Panc1 (cell line): Measurements from ENCODE around the gene CXorf65. TPM values are rescaled to one million over a fixed set of nuclear protein-coding genes. Genes with fewer than 3 reads are reported as not detected.
A peak's percentile ranks its signal among the peaks of the same experiment; 100 is the strongest.

Experiments used
- ATAC-seq: fragments of 200-7000 bp; cut with Tn5 transposase; 2 replicates; pipeline ENCODE4 v1.9.1; 2020; ENCODE audit warnings: mild to moderate bottlenecking, moderate library complexity
- BruUV-seq: library from RNA; stranded (reverse); fragments of 400-500 nt; replicated peaks from 2 replicates; lab custom pipeline; 2021; lab: Mats Ljungman, UMichigan
- CTCF ChIA-PET: fragments of 300-600 bp; sonication (Branson Sonifier 250); formaldehyde crosslinking; loops from one replicate; lab custom pipeline; 2022; ENCODE audit warnings: antibody characterized with exemption; lab: Charles Lee
- POLR2A ChIA-PET: fragments of 300-600 bp; sonication (Branson Sonifier 250); formaldehyde crosslinking; loops from one replicate; lab custom pipeline; 2022; ENCODE audit warnings: antibody characterized with exemption; lab: Charles Lee
- DNase-seq: peaks from one replicate; pipeline ENCODE4 v3.0.0-alpha.2; 2010; ENCODE audit warnings: low read depth, low spot score
- H3K27ac ChIP-seq: 2 replicates; pipeline ENCODE4 v1.5.1; 2011; ENCODE audit warnings: mild to moderate bottlenecking, low read length, inconsistent platforms
- H3K27me3 ChIP-seq: fragments of 200-500 bp; sonication (Bioruptor generic); 2 replicates; pipeline ENCODE4 v1.6.0; 2014; ENCODE audit warnings: low read length, inconsistent platforms; ENCODE audit not compliant: control insufficient read depth, insufficient read depth
- H3K36me3 ChIP-seq: fragments of 200-500 bp; sonication (Bioruptor generic); 2 replicates; pipeline ENCODE4 v1.5.1; 2014; ENCODE audit warnings: inconsistent platforms, mild to moderate bottlenecking, low read length, moderate library complexity; ENCODE audit not compliant: control insufficient read depth, insufficient read depth
- H3K4me1 ChIP-seq: 2 replicates; pipeline ENCODE4 v1.5.1; 2011; ENCODE audit warnings: inconsistent platforms, mild to moderate bottlenecking, low read length, moderate library complexity; ENCODE audit not compliant: control insufficient read depth, insufficient read depth
- H3K4me3 ChIP-seq, 2 experiments: 2 replicates each; pipeline ENCODE4 v1.5.1; 2011 to 2012; ENCODE audit warnings: low read depth in 2 of 2, low read length in 2 of 2, mild to moderate bottlenecking in 2 of 2, inconsistent platforms in 1 of 2, moderate library complexity in 1 of 2
- H3K9me3 ChIP-seq: fragments of 200-500 bp; sonication (Bioruptor generic); 2 replicates; pipeline ENCODE4 v1.5.1; 2014; ENCODE audit warnings: low read depth, mild to moderate bottlenecking, inconsistent platforms, low read length, moderate library complexity; ENCODE audit not compliant: control insufficient read depth, insufficient read depth
- POLR2AphosphoS5 ChIP-seq: IDR thresholded peaks from 2 replicates; pipeline ENCODE4 v1.6.1; 2012; ENCODE audit warnings: mild to moderate bottlenecking, low read depth, low read length, moderate library complexity
- SIN3A ChIP-seq: IDR thresholded peaks from 2 replicates; pipeline ENCODE4 v1.6.1; 2012; ENCODE audit warnings: low read depth, mild to moderate bottlenecking, low read length, moderate library complexity, borderline replicate concordance; ENCODE audit not compliant: insufficient read depth
- TCF7L2 ChIP-seq: IDR thresholded peaks from 2 replicates; pipeline ENCODE4 v1.6.1; 2011; ENCODE audit warnings: mild to moderate bottlenecking, low read depth, low read length, inconsistent platforms
- in situ Hi-C: cut with HindIII; loops from 2 replicates; pipeline ENCODE4 v1.10.0; 2016; ENCODE audit warnings: low sequenced_read_pairs, low pct_unique_long_range_greater_than_20kb
- intact Hi-C: fragments of 100-400 bp; cut with micrococcal nuclease; formaldehyde crosslinking; loops from one replicate; pipeline ENCODE4 v1.10.0; 2022; ENCODE audit not compliant: unreplicated experiment
- total RNA-seq: library from RNA; stranded (reverse); gene quantifications from one replicate; pipeline ENCODE4 v1.2.1, GENCODE V29; 2021; ENCODE audit not compliant: unreplicated experiment
- TF ChIP-seq, protein P1 (sequence below), 2 experiments: IDR thresholded peaks; 2 replicates each; pipeline ENCODE4 v1.6.1; 2011 to 2012; ENCODE audit warnings: low read depth in 2 of 2, control low read depth in 1 of 2, low read length in 1 of 2, mild to moderate bottlenecking in 1 of 2, moderate library complexity in 1 of 2; ENCODE audit not compliant: insufficient read depth in 1 of 2
- TF ChIP-seq, protein P2 (sequence below): fragments of 450-650 bp; IDR thresholded peaks from 2 replicates; pipeline ENCODE4 v1.5.1; 2017; ENCODE audit warnings: mild to moderate bottlenecking

The CXorf65 gene
- total RNA-seq, 1 experiment from 2014 or later: not detected

DNA sequence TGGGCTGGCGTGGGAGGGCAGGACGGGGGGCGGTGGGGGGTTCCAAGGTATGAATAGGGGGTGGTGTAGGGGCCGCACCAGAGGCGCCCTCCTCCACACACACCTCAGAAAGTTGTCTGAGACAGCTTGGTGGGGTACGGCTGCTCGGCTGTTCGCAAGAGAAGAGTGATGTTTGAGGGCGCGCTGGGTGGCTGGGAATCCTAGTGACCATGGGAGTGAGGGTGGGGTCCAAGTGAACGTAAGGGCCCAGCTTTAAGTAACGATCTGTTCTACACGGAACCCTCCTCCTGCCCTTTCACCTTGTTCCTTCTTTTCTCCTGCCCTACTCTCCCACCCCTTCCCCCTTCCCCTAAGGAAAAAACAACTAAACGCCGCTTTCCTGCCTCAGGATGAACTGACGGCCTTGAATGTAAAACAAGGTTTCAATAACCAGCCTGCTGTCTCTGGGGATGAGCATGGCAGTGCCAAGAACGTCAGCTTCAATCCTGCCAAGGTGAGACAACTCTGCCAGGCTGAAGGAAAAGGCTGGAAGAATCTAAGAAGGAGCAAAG, 12.5 kb upstream of the CXorf65 start:
- Histone ChIP-seq H3K4me1 (peaks cover 5% of the 10 kb centered on the region), H3K27ac (peak overlapping the region; percentile 81), H3K27me3 (no peaks in the 10 kb centered on the region), H3K9me3 (no peaks in the 10 kb centered on the region), H3K36me3 (peaks cover 3% of the 10 kb centered on the region), H3K4me3 (peak overlapping the region; percentile 75 to 81)
- in situ Hi-C loops (no loop called here), intact Hi-C loops (no loop called here)
- ChIA-PET POLR2A (no interaction called here), CTCF (no interaction called here)
- no peak for TF ChIP-seq TCF7L2
- no peak for TF ChIP-seq POLR2AphosphoS5
- TF ChIP-seq, protein P1, sequence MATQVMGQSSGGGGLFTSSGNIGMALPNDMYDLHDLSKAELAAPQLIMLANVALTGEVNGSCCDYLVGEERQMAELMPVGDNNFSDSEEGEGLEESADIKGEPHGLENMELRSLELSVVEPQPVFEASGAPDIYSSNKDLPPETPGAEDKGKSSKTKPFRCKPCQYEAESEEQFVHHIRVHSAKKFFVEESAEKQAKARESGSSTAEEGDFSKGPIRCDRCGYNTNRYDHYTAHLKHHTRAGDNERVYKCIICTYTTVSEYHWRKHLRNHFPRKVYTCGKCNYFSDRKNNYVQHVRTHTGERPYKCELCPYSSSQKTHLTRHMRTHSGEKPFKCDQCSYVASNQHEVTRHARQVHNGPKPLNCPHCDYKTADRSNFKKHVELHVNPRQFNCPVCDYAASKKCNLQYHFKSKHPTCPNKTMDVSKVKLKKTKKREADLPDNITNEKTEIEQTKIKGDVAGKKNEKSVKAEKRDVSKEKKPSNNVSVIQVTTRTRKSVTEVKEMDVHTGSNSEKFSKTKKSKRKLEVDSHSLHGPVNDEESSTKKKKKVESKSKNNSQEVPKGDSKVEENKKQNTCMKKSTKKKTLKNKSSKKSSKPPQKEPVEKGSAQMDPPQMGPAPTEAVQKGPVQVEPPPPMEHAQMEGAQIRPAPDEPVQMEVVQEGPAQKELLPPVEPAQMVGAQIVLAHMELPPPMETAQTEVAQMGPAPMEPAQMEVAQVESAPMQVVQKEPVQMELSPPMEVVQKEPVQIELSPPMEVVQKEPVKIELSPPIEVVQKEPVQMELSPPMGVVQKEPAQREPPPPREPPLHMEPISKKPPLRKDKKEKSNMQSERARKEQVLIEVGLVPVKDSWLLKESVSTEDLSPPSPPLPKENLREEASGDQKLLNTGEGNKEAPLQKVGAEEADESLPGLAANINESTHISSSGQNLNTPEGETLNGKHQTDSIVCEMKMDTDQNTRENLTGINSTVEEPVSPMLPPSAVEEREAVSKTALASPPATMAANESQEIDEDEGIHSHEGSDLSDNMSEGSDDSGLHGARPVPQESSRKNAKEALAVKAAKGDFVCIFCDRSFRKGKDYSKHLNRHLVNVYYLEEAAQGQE (IDR thresholded peaks at IDR 0.05; ENCODE audit: insufficient read depth in 1 of 2, low read depth in 2 of 2, low read length in 1 of 2): no peak
- TF ChIP-seq, protein P2, sequence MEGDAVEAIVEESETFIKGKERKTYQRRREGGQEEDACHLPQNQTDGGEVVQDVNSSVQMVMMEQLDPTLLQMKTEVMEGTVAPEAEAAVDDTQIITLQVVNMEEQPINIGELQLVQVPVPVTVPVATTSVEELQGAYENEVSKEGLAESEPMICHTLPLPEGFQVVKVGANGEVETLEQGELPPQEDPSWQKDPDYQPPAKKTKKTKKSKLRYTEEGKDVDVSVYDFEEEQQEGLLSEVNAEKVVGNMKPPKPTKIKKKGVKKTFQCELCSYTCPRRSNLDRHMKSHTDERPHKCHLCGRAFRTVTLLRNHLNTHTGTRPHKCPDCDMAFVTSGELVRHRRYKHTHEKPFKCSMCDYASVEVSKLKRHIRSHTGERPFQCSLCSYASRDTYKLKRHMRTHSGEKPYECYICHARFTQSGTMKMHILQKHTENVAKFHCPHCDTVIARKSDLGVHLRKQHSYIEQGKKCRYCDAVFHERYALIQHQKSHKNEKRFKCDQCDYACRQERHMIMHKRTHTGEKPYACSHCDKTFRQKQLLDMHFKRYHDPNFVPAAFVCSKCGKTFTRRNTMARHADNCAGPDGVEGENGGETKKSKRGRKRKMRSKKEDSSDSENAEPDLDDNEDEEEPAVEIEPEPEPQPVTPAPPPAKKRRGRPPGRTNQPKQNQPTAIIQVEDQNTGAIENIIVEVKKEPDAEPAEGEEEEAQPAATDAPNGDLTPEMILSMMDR: no peak
- no peak for TF ChIP-seq SIN3A
- peak; percentile 37; the same call in 1 of the 2 replicates for ATAC-seq
- no TSS peak for BruUV-seq
- DNase-seq: no peak

DNA sequence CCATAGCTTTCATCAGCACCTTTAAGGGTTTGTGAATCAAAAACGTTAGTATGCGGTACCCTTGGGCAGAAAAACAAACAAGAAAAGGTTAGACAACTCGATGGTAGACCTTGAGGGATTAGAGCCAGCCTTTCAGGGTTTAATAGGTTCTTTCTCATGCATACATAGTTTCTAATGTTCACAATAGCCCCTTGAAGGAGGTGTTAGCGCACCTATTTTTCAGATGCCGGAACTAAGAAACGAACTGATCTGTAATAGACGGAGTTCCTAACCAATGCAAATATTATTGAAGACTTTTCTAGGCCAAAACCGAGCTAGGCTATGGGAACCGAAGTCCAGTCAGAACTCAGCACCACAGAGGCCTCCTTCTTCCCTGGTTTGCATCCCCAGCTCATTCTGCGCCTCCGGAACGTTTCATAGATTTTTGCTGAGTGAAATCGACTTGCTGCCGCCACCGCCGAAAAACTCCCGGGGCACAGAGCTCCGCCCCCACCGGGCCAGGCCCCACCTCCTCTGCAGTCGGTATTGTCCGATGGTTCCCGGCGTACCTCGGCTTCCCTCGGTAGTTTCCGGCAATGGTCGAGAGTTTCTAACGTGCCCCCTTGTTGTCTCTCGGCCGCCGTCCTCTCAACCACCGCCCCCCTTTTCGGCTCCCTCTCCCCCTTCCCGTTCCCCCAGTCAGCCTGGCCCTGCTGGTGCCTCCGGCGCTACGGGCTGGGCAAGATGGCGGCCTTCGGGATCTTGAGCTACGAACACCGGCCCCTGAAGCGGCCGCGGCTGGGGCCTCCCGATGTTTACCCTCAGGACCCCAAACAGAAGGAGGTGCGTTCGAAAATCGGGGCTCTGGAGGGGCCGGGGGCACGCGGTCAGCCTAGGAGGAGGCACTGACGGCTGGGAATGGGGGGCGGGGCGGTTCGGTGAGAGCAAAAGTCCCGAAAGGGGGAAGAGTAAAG, 11.8 kb upstream of the CXorf65 start, which contains the start of gene MED12:
MED12 (plus strand) TSS at position 565 of the 953 bp plus-strand sequence; CDS start at position 724, 159 bp downstream.
- no peak for DNase-seq
- Histone ChIP-seq H3K27me3 (no peaks in the 10 kb centered on the region), H3K36me3 (no peaks in the 10 kb centered on the region; the same call in 1 of the 2 replicates), H3K27ac (peak within 1 kb of the TSS; percentile 81), H3K4me1 (peaks cover 5% of the 10 kb centered on the region), H3K4me3 (peak within 1 kb of the TSS; percentile 75 to 81), H3K9me3 (no peaks in the 10 kb centered on the region)
- POLR2A ChIA-PET: interaction anchor here (0.6 kb wide), 1 partner anchor 64 kb away, joined by 3 read pairs; no protein-coding TSS in a partner anchor
- peak; percentile 99 for ATAC-seq
- TF ChIP-seq, protein P2: no peak
- no peak for TF ChIP-seq SIN3A
- TF ChIP-seq POLR2AphosphoS5: peak; percentile 47; the same call in 1 of the 2 replicates
- in situ Hi-C loops: no loop called here
- CTCF ChIA-PET: no interaction called here
- intact Hi-C loops: no loop called here
- BruUV-seq: no TSS peak
